ENCODE measurements around the gene MRPL50.
A peak's percentile ranks its signal among the peaks of the same experiment; 100 is the strongest.

The MRPL50 gene

GRCh38 chr9:101398068-101398929 lies at the start of gene MRPL50, which contains the start of gene ZNF189:
Gene MRPL50, minus strand, starts transcription at chr9:101398618. Its CDS starts 26 bp downstream, at chr9:101398592.
Gene ZNF189, plus strand, starts transcription at chr9:101398851. Its CDS starts 306 bp downstream, at chr9:101399157.
- DNase-seq, result peak; percentile 99

- DNase-seq, result no peak
Observed at GRCh38 chr9:101446732-101447131, 48.3 kb upstream of the MRPL50 start.

- no peak for DNase-seq
Observed at GRCh38 chr9:101445353-101446029, 47.1 kb upstream of the MRPL50 start.

GRCh38 chr9:101443364-101443771 lies 45.0 kb upstream of the MRPL50 start:
- no peak for DNase-seq

- no peak for DNase-seq
Observed at GRCh38 chr9:101442736-101443135, 44.3 kb upstream of the MRPL50 start.

GRCh38 chr9:101442318-101442717 lies 43.9 kb upstream of the MRPL50 start:
- DNase-seq, result no peak

- DNase-seq, result no peak
Observed at GRCh38 chr9:101440714-101441230, 42.4 kb upstream of the MRPL50 start.

GRCh38 chr9:101438523-101438922 lies 40.1 kb upstream of the MRPL50 start:
- no peak for DNase-seq

- no peak for DNase-seq
Observed at GRCh38 chr9:101437806-101438232, 39.4 kb upstream of the MRPL50 start.

- DNase-seq, result no peak
Observed at GRCh38 chr9:101435601-101436079, 37.2 kb upstream of the MRPL50 start, which contains the start of gene ALDOB. Gene ALDOB, minus strand, starts transcription at chr9:101435774. Its CDS starts 4,887 bp downstream, at chr9:101430887.

GRCh38 chr9:101434998-101435397 lies 36.6 kb upstream of the MRPL50 start:
- no peak for DNase-seq

GRCh38 chr9:101433229-101433628 lies 34.8 kb upstream of the MRPL50 start:
- no peak for DNase-seq

GRCh38 chr9:101432740-101433139 lies 34.3 kb upstream of the MRPL50 start:
- no peak for DNase-seq

GRCh38 chr9:101432171-101432570 lies 33.8 kb upstream of the MRPL50 start:
- no peak for DNase-seq

GRCh38 chr9:101429736-101430135 lies 31.3 kb upstream of the MRPL50 start:
- no peak for DNase-seq

- no peak for DNase-seq
Observed at GRCh38 chr9:101428909-101429308, 30.5 kb upstream of the MRPL50 start.

- DNase-seq, result no peak
Observed at GRCh38 chr9:101427957-101428655, 29.7 kb upstream of the MRPL50 start.

GRCh38 chr9:101427358-101427757 lies 28.9 kb upstream of the MRPL50 start:
- no peak for DNase-seq

GRCh38 chr9:101421653-101422065 lies 23.2 kb upstream of the MRPL50 start:
- no peak for DNase-seq

GRCh38 chr9:101419863-101420262 lies 21.4 kb upstream of the MRPL50 start:
- DNase-seq, result no peak

- no peak for DNase-seq
Observed at GRCh38 chr9:101418518-101419430, 20.4 kb upstream of the MRPL50 start.

- no peak for DNase-seq
Observed at GRCh38 chr9:101417977-101418376, 19.6 kb upstream of the MRPL50 start.
